Kidney (tissue), 2 donors: ENCODE measurements around the gene PAGE1. TPM values are rescaled to one million over a fixed set of nuclear protein-coding genes. Genes with fewer than 3 reads are reported as not detected.

Experiments used
- polyA plus RNA-seq: library from polyadenylated mRNA; stranded (reverse); fragments of 350-450 nt; fragmentation: Illumina TruSeq; extraction: RNeasy Lipid Tissue Mini Kit (QIAGEN cat#74804); gene quantifications from one replicate; pipeline ENCODE4 v1.2.3, GENCODE V29; 2014; ENCODE audit warnings: low read depth, low replicate concordance; ENCODE audit not compliant: insufficient read depth
- total RNA-seq: library from RNA; stranded (reverse); fragmentation: NEBNext Ultra II Directional; extraction: Animal tissue kit (Norgen Biotek cat#: 25700); gene quantifications from one replicate; pipeline ENCODE4 v1.2.1, GENCODE V29; 2021
- donor health status: DM: yes; HTN: yes; CAD: no.

PAGE1 gene
- total and polyA plus RNA-seq, 2 donors from 2014 or later: not detected

Other genes with a start within 250 kb of the PAGE1 start
- gene GAGE12C, start 163.8 kb downstream of the PAGE1 start, total RNA-seq: not detected
- not detected for gene GAGE12C, start 163.8 kb downstream of the PAGE1 start, polyA plus RNA-seq
- not detected for gene GAGE12D, start 154.3 kb downstream of the PAGE1 start, total RNA-seq
- gene GAGE12D, start 154.3 kb downstream of the PAGE1 start, polyA plus RNA-seq: not detected
- not detected for gene GAGE12E, start 144.7 kb downstream of the PAGE1 start, total RNA-seq
- gene GAGE12E, start 144.7 kb downstream of the PAGE1 start, polyA plus RNA-seq: not detected
- gene GAGE12F, start 135.1 kb downstream of the PAGE1 start, total RNA-seq: not detected
- not detected for gene GAGE12F, start 135.1 kb downstream of the PAGE1 start, polyA plus RNA-seq
- not detected for gene GAGE12G, start 125.6 kb downstream of the PAGE1 start, total RNA-seq
- not detected for gene GAGE12G, start 125.6 kb downstream of the PAGE1 start, polyA plus RNA-seq
- not detected for gene GAGE12H, start 116.0 kb downstream of the PAGE1 start, total RNA-seq
- gene GAGE12H, start 116.0 kb downstream of the PAGE1 start, polyA plus RNA-seq: not detected
- not detected for gene GAGE2A, start 106.5 kb downstream of the PAGE1 start, total RNA-seq
- not detected for gene GAGE2A, start 106.5 kb downstream of the PAGE1 start, polyA plus RNA-seq
- not detected for gene GAGE1, start 97.0 kb downstream of the PAGE1 start, total RNA-seq
- not detected for gene GAGE1, start 97.0 kb downstream of the PAGE1 start, polyA plus RNA-seq
- not detected for gene PAGE4, start 133.3 kb upstream of the PAGE1 start, total RNA-seq
- not detected for gene PAGE4, start 133.3 kb upstream of the PAGE1 start, polyA plus RNA-seq
- gene USP27X, start 183.5 kb upstream of the PAGE1 start, total RNA-seq: 4.3 TPM
- 3.3 TPM for gene USP27X, start 183.5 kb upstream of the PAGE1 start, polyA plus RNA-seq
- 29.7 TPM for gene CLCN5, start 226.6 kb upstream of the PAGE1 start, total RNA-seq
- 21.1 TPM for gene CLCN5, start 226.6 kb upstream of the PAGE1 start, polyA plus RNA-seq